Activated CD4-positive, alpha-beta T cell treated with anti-CD3 and anti-CD28 coated beads, Interleukin-2, Interleukin-4, amounts not matched to agents 100 ng/mL and 50 ng/mL, durations not matched to agents 16 hours and 8 hours (primary cell): Measurements from ENCODE around the gene EP400.
"Not testable (repeated sequence)": the region's sequence is repeated elsewhere in the genome, so short reads cannot be mapped to it uniquely, and the experiment has no call there.

Experiments used
- DNase-seq: peaks from one replicate; pipeline ENCODE4 v3.0.0-alpha.2; 2020; ENCODE audit warnings: low spot score

EP400 gene

GRCh38 chr12:132045751-132046150 lies 96.0 kb downstream of the EP400 start:
- no peak for DNase-seq

DNA sequence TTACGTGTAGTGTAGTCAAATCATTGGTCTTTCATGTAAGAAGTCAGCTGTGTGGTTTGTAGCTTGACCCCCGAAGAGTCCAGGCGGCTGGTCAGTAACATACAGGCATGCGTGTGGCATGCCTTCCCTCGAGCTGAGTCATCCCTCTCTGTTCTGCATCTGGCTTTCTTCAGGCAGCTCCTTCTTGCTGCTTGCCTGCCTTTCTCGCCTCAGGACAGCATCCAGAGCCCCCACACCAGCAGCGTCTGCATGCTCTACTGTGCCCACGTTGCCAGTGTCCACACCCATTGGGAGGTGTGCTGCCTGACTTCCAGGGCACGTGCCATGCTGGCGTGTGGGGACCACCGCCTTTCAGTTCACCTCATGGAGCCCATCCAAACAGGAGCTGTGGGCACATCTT lies 96.8 kb downstream of the EP400 start:
- no peak for DNase-seq

DNA sequence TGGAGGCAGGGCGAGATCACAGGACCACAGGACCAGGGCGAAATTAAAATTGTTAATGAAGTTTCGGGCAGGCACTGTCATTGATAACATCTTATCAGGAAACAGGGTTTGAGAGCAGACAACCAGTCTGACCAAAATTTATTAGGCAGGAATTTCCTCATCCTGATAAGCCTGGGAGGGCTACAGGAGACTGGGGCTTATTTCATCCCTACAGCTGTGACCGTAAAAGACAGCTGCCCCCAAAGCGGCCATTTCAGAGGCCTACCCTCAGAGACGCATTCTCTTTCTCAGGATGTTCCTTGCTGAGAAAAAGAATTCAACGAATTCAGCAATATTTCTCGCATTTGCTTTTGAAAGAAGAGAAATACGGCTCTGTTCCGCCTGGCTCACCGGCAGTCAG lies 97.9 kb downstream of the EP400 start:
- not testable (repeated sequence) for DNase-seq

- DNase-seq = no peak
Observed at GRCh38 chr12:132049442-132049841, 99.7 kb downstream of the EP400 start.

GRCh38 chr12:132049876-132050275 lies 100.1 kb downstream of the EP400 start:
- DNase-seq = no peak

GRCh38 chr12:132051718-132052117 lies 102.0 kb downstream of the EP400 start:
- DNase-seq = not testable (repeated sequence)

DNA sequence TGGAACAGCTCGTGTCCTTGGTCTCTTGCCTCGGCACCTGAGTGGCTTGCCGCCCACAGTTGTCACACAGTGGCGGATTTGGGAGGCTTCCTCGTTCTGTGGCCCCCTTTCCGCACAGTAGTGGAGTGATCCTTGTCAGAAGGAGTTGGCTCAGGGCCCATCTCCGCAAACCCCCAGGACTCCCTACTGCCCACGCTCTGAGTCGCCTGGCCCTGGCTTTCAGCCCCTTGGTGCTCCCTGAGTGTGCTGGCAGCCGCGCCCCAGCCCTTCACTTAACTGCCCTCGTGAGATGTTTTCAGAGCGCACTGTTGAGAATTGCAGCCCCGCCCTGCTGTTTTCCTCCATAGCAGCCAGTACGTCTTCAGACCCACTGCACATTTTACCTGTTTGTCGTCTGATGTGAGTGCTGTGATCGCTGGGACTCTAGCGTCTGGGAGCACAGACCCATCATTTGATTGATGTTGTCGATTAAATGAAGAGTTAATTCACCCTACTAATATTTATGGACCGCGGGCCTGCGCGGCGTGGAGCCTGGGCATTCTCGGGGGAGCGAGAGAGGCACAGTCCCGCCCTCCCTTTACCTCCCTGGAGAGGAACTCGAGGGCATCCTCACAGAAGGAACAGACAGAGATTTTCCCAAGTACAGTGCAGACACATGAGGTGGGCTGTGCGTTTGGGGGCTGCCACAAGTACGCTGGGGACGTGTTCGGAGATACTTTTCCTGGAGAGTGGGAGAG lies 102.6 kb downstream of the EP400 start:
- DNase-seq = no peak

GRCh38 chr12:132053338-132054330 lies 103.9 kb downstream of the EP400 start:
- no peak for DNase-seq

DNA sequence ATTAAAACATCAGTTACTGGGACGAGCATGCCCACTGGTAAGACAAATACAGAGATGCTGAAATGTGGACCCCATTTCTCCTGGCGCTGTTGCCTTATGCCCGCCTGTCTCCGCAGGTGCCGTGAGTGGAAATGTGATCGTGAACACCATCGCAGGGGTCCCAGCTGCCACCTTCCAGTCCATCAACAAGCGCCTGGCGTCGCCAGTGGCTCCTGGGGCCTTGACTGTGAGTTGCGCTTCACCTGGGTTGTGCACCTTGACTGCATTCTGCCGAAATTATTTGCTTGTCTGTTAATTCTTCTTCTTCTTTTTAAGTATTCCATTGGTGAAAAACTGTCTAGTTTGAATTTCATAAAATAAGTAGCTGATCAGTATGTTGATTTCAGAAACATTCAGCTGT lies 105.2 kb downstream of the EP400 start:
- no peak for DNase-seq

GRCh38 chr12:132055535-132056096 lies 105.9 kb downstream of the EP400 start:
- DNase-seq = no peak

DNA sequence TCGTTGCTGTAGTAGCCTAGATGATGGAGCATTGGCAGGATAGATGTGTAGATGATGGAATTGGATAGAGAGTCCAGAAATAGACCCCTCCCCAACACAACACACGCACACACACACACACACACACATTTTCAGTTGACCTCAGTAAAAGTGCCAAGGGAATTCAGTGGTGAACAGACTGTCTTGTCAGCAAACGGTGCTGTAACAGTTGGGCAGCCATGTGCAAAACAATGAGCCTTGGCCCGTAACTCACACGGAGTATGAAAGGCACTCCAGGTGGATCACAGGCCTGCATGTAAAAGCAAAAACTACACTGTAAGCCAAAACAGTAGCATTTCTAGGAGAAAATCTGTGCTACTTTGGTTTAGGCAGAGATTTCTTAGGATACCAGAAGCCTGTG lies 106.6 kb downstream of the EP400 start:
- no peak for DNase-seq

DNA sequence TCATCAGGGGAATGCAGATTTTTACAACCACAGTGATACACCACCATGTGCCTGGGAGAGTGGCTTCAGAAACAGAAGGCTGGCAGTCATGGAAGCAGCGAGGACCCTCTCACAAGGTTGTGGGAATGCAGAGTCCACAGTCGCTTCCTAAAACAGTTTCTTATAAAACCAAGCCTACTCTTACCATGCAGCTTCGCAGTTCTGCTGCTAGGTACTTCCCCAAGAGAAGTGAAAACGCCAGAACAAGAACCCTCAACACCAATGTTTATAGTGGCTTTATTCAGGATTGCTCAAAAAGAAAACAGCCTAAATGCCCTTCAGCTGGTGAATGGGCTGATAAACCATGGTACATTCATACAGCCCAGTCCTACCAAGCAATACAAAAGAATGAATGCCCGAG lies 107.2 kb downstream of the EP400 start:
- no peak for DNase-seq

DNA sequence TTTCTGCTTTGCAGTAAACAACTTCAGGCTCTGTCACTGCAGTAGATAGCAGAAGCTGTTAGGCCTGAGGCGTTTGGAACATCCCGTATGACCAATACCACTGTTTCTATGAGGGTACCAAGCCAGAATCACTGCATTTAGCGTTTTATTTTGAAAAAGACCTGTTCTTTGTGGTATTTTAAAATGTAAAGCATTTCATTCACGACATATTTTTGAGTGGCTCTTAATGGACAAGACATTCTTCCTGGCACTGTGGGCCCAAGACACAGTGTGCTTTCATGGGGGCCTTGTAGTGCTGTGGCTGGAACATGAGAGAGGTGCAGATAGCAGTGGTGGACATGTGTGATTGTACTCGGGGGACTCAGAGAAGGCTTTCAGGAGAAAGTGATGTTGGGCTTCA lies 107.9 kb downstream of the EP400 start:
- no peak for DNase-seq

DNA sequence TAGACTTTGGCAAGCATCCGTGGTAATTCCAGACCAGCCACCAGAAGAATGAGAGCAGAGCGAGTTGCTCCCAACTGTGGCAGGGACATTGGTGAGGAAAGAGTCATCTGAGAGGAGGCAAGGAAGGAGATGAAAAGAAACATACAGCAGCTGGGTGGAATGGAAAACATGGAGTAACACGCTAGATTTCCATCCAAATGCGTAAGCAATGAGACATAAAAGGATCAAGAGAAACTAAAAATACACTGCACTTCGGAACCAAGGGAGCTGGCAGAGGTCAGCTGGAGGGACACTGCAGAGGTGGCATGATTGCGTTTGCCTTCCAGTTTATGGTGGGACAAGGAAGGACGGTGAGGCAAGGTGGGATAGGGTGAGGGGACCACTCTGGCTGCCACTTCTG lies 111.5 kb downstream of the EP400 start:
- no peak for DNase-seq

GRCh38 chr12:132061641-132062430 lies 112.1 kb downstream of the EP400 start:
- DNase-seq = no peak

- no peak for DNase-seq
Observed at GRCh38 chr12:132062481-132062880, 112.7 kb downstream of the EP400 start.

DNA sequence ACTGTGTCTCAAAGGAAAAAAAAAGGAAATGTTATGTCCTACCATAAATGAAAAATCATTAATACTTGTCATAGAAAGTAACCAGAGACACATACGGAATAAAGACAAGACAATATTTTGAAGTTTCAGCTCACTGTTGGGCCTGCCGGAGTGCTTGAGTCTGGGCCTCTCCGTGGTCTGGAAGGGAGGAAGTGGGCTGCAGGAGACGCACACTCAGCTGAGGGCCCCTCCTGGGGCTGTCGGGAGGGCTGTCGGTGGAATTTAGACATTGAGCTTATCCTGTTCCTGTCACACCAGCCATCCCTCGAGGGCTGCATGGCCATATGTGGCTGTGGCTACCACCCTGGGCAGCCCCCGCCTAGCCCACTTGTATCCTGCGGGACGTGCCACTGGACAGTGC lies 113.7 kb downstream of the EP400 start:
- no peak for DNase-seq

- DNase-seq = no peak
Observed at GRCh38 chr12:132064631-132065030, 114.9 kb downstream of the EP400 start.

DNA sequence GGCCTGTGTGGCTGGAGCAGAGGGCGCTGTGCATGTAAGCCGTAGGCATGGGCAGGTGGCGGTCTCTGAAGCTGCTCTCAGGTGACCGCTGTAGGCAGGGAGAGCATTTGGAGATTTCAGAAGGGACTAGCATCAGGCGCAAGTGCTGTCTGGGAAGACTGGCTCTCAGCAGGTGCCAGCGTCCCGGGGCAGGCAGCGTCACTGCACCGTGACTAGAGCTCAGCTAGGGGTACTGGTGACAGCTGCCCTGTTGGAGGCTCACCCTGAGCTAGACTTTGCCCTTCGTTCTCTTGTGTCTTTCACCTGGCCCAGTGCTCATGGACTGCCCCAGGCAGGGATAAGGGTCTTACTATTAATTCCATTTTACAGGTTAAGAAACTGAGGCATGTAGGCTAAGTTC lies 115.5 kb downstream of the EP400 start:
- no peak for DNase-seq

GRCh38 chr12:132065609-132066344 lies 116.0 kb downstream of the EP400 start:
- DNase-seq = no peak

- DNase-seq = peak; percentile 59
Observed at GRCh38 chr12:132066345-132066685, 116.6 kb downstream of the EP400 start.
